ENCODE results near the gene RBMS1. TPM values are rescaled to one million over a fixed set of nuclear protein-coding genes. Genes with fewer than 3 reads are reported as not detected.

RBMS1 gene
- total and polyA plus RNA-seq, 2 donors (not counting 1 experiment from before 2014, with no cell fraction given) = 18.0 to 36.7 TPM

DNA sequence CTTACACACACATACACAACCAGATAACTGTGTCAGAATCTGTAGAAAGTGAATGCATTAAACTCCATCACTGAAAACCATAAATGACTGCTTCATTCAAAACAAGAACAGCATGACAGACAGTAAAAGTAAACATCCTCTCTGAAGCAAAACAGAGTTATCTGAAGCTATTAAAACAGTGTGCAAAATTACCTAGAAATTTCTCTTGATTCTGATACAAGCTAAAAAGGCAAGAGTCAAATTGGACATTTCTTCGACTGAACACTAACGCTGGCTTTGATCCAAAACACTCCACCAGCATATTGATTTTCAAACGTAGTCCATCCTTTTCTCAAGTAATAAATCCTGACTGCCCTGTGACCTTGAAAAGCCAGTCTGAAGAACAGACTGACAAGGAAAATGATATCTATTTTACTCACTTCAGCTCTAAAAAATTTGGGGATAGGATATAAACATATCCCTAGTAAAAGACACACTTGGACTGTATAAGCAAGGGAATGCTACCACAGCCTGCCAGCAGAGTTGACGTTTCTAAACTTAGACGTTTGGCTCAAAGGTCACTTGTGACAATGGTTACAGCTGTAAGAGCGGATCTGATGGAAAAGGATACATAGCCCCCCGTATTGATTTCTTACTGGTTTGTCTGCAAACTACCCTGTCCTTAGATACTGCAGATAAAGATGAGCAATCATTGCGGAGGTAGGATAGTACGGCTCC lies 164.6 kb downstream of the RBMS1 start:
- no peak for TF ChIP-seq EZH2 (IDR thresholded peaks at IDR 0.05; ENCODE audit: borderline replicate concordance, insufficient read depth, low read depth, low read length, poor library complexity, severe bottlenecking)
- TF ChIP-seq, protein P1, sequence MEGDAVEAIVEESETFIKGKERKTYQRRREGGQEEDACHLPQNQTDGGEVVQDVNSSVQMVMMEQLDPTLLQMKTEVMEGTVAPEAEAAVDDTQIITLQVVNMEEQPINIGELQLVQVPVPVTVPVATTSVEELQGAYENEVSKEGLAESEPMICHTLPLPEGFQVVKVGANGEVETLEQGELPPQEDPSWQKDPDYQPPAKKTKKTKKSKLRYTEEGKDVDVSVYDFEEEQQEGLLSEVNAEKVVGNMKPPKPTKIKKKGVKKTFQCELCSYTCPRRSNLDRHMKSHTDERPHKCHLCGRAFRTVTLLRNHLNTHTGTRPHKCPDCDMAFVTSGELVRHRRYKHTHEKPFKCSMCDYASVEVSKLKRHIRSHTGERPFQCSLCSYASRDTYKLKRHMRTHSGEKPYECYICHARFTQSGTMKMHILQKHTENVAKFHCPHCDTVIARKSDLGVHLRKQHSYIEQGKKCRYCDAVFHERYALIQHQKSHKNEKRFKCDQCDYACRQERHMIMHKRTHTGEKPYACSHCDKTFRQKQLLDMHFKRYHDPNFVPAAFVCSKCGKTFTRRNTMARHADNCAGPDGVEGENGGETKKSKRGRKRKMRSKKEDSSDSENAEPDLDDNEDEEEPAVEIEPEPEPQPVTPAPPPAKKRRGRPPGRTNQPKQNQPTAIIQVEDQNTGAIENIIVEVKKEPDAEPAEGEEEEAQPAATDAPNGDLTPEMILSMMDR (IDR thresholded peaks at IDR 0.05) = no peak
- H3K9me3 Mint-ChIP-seq (ENCODE audit: insufficient read depth) = no peaks in the 10 kb centered on the region
- no peak overlapping the region for H3K27ac Mint-ChIP-seq
- no peaks in the 10 kb centered on the region for H3K9me3 ChIP-seq (ENCODE audit: control extremely low read depth in 1 of 3, control insufficient read depth in 2 of 3, insufficient read depth in 1 of 3, low read length in 2 of 3)
- no peak overlapping the region for H3K4me3 Mint-ChIP-seq
- H3K4me2 ChIP-seq (replicated peaks; ENCODE audit: low read depth, low read length, poor library complexity, severe bottlenecking) = no peak overlapping the region
- POLR2A ChIA-PET = no interaction called here
- no peak overlapping the region for H3K9ac ChIP-seq (ENCODE audit: low read length)
- CTCF ChIA-PET = no interaction called here
- H3K4me1 Mint-ChIP-seq = peaks cover 60% of the 10 kb centered on the region
- no peak overlapping the region for H2AFZ ChIP-seq (ENCODE audit: insufficient read depth, low read depth, low read length, poor library complexity, severe bottlenecking)
- no peaks in the 10 kb centered on the region for H3K27me3 Mint-ChIP-seq
- H4K20me1 ChIP-seq (ENCODE audit: control insufficient read depth, insufficient read depth, low read length, poor library complexity, severe bottlenecking) = peaks cover 28% of the 10 kb centered on the region
- 100% methylated on average over 5 of the region's 9 CpGs for WGBS (ENCODE audit: insufficient coverage)
- peaks cover 4 to 18% of the 10 kb centered on the region in 2 donors for H3K4me1 ChIP-seq (ENCODE audit: control insufficient read depth in 2 of 2, insufficient read depth in 2 of 2, low read length in 2 of 2)
- H3K79me2 ChIP-seq (ENCODE audit: control insufficient read depth, insufficient read depth, low read length) = peaks cover 29% of the 10 kb centered on the region
- no peak overlapping the region for H3K4me3 ChIP-seq (ENCODE audit: control extremely low read depth in 1 of 5, extremely low read depth in 1 of 5, insufficient read depth in 1 of 5, low read depth in 2 of 5, low read length in 4 of 5)
- intact Hi-C loops (cut with micrococcal nuclease) = loop anchor here (10.0 kb wide), 1 partner anchor 946 kb away; no protein-coding TSS in a partner anchor
- no peaks in the 10 kb centered on the region for H3K27me3 ChIP-seq (replicated peaks in 1 of 4; ENCODE audit: control extremely low read depth in 1 of 4, control insufficient read depth in 3 of 4, insufficient read depth in 4 of 4, low read length in 3 of 4)
- peaks cover 0 to 2% of the 10 kb centered on the region in 2 experiments for H3K36me3 ChIP-seq (replicated peaks in 1 of 2; ENCODE audit: control extremely low read depth in 1 of 2, control insufficient read depth in 1 of 2, extremely low read depth in 1 of 2, insufficient read depth in 2 of 2, low read length in 1 of 2)
- no peak for ATAC-seq (ENCODE audit: low read depth)
- DNase-seq = no peak
- H3K27ac ChIP-seq (ENCODE audit: low read length in 2 of 2) = no peak overlapping the region

DNA sequence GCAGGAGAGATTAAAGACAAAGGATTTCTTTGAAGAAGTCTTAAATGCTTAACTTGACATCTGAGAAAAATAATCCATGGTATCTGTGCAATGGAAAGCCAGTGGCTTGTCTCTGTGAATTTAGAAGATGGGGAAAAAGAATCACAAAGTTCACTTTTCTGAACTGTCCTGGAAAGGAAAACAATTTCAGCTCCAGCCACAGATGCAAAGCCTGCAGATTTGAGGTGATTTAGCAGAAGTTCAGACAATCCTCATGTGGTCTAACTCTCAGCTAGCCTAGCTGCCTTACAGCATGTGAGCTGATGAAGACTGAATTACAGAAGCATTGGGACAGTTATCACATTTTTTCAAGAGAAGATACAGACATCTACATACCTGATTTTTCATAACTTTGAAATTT lies 166.8 kb downstream of the RBMS1 start:
- H3K27me3 Mint-ChIP-seq = no peaks in the 10 kb centered on the region
- Histone ChIP-seq H3K4me3 (ENCODE audit: control extremely low read depth in 1 of 5, extremely low read depth in 1 of 5, insufficient read depth in 1 of 5, low read depth in 2 of 5, low read length in 4 of 5) (no peak overlapping the region), H3K4me1 (ENCODE audit: control insufficient read depth in 2 of 2, insufficient read depth in 2 of 2, low read length in 2 of 2) (peaks cover 4 to 14% of the 10 kb centered on the region in 2 donors), H3K9ac (ENCODE audit: low read length) (no peak overlapping the region), H3K9me3 (ENCODE audit: control extremely low read depth in 1 of 3, control insufficient read depth in 2 of 3, insufficient read depth in 1 of 3, low read length in 2 of 3) (no peaks in the 10 kb centered on the region), H4K20me1 (ENCODE audit: control insufficient read depth, insufficient read depth, low read length, poor library complexity, severe bottlenecking) (peaks cover 46% of the 10 kb centered on the region), H3K27me3 (replicated peaks in 1 of 4; ENCODE audit: control extremely low read depth in 1 of 4, control insufficient read depth in 3 of 4, insufficient read depth in 4 of 4, low read length in 3 of 4) (no peaks in the 10 kb centered on the region), H2AFZ (ENCODE audit: insufficient read depth, low read depth, low read length, poor library complexity, severe bottlenecking) (no peak overlapping the region), H3K4me2 (replicated peaks; ENCODE audit: low read depth, low read length, poor library complexity, severe bottlenecking) (no peak overlapping the region), H3K79me2 (ENCODE audit: control insufficient read depth, insufficient read depth, low read length) (peaks cover 19% of the 10 kb centered on the region), H3K27ac (ENCODE audit: low read length in 2 of 2) (no peak overlapping the region), H3K36me3 (replicated peaks in 1 of 2; ENCODE audit: control extremely low read depth in 1 of 2, control insufficient read depth in 1 of 2, extremely low read depth in 1 of 2, insufficient read depth in 2 of 2, low read length in 1 of 2) (peaks cover 0 to 2% of the 10 kb centered on the region in 2 experiments)
- no peak overlapping the region for H3K27ac Mint-ChIP-seq
- DNase-seq = no peak
- H3K9me3 Mint-ChIP-seq (ENCODE audit: insufficient read depth) = no peaks in the 10 kb centered on the region
- ATAC-seq (ENCODE audit: low read depth) = no peak
- peaks cover 55% of the 10 kb centered on the region for H3K4me1 Mint-ChIP-seq
- no peak overlapping the region for H3K4me3 Mint-ChIP-seq
- ChIA-PET POLR2A (no interaction called here), CTCF (interaction anchor here (0.6 to 8.3 kb wide), 3 partner anchors 9 to 665 kb away, joined by 3 to 208 read pairs (median 35); no protein-coding TSS in a partner anchor)
- TF ChIP-seq EZH2 (IDR thresholded peaks at IDR 0.05; ENCODE audit: borderline replicate concordance, insufficient read depth, low read depth, low read length, poor library complexity, severe bottlenecking) = no peak
- TF ChIP-seq, protein P1 (IDR thresholded peaks at IDR 0.05) = no peak
- intact Hi-C loops (cut with micrococcal nuclease) = loop anchor here (10.0 kb wide), 1 partner anchor 948 kb away; no protein-coding TSS in a partner anchor
